ENCODE results near the gene PKNOX1.
"Not testable (repeated sequence)": the region's sequence is repeated elsewhere in the genome, so short reads cannot be mapped to it uniquely, and the experiment has no call there.

Gene PKNOX1

GRCh38 chr21:42956824-42957630 is 17.3 kb upstream of the PKNOX1 start:
- no peak for DNase-seq

DNA sequence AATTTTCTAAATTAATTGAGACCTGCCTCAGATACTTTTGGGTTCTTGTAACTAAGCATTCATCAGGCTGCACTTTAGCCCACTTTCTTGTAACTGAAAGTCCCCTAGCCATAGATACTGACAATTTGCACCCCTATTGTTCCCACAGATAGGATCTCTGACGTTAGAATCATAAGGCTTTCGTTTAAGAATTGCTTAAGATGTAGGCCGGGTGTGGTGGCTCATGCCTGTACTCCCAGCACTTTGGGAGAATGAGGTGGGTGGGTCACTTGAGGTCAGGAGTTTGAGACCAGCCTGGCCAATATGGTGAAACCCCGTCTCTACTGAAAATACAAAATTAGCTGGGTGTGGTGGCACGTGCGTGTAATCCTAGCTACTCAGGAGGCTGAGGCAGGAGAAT is 16.2 kb upstream of the PKNOX1 start:
- not testable (repeated sequence) for DNase-seq

- DNase-seq, result no peak
These were observed 14.6 kb upstream of the PKNOX1 start for GRCh38 chr21:42959728-42960127.

DNA sequence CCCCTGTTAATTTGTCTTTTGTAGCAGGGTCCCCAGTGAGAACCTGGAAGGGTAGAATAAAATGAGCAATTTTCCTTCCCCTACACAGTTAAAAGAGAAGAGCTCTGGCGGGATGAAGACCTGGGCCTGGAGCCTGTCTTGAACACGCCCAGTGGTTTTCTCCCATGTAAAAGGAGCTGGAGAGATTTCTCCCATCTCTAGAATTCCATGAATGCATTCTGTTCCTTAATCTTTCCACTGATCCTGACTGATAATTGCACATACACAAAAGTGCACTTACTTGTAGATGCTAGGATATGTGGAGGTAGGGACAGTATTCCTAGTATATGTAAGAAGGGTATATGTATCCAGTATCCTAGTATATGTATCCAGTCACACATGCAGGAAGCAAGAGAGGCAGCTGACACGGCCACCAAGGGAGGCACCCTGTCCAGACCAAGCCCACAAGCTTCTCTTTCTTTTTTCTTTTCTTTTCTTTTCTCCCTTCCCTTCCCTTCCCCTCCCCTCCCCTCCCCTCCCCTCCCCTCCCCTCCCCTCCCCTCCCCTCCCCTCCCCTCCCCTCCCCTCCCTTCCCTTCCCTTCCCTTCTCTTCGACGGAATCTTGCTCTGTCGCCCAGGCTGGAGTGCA is 11.9 kb upstream of the PKNOX1 start:
- no peak for DNase-seq

GRCh38 chr21:42964086-42964485 is 10.3 kb upstream of the PKNOX1 start:
- no peak for DNase-seq

DNA sequence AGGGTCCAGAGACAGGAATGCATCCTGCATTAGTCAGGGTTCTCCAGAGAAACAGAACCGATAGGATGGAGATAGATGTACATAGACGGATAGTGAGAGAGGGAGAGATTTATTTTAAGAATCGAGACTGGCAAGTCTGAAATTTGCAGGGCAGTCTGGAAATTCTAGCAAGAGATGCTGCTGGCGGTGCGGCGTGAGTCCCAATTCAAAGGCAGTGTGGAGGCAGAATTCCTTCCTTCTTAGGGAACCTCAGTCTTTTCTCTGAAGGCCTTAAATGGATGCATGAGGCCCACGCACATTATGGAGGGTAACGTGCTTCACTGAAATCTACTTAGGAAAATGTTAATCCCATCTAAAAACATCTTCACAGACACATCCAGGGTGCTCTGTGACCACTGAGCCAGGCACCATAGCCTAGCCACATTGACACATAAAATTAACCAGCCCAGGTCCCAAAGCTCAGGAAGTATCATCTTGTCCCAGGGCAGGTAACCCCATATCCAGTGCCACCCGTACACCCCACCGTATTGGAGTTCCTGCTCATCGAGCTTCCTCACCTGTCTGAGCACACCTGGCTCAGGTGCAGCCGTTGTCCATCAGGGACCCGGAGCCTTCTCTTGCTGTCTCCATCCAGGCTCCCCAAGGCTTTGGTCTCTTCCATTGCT is 9.7 kb upstream of the PKNOX1 start:
- DNase-seq, result no peak

DNA sequence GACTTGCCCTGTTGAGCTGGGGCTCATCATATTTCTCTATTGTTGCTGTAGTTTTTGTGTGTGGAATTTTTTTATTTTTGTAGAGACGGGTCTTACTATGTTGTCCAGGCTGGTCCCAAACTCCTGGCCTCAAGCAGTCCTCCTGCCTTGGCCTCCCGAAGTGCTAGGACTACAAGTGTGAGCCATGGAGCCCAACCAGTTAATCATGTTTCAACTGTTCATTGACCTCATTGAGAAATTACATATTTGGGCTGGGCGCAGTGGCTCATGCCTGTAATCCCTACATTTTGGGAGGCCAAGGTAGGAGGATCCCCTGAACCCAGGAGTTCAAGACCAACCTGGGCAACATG is 9.2 kb upstream of the PKNOX1 start:
- no peak for DNase-seq

GRCh38 chr21:42967616-42968015 is 6.7 kb upstream of the PKNOX1 start:
- DNase-seq, result not testable (repeated sequence)

DNA sequence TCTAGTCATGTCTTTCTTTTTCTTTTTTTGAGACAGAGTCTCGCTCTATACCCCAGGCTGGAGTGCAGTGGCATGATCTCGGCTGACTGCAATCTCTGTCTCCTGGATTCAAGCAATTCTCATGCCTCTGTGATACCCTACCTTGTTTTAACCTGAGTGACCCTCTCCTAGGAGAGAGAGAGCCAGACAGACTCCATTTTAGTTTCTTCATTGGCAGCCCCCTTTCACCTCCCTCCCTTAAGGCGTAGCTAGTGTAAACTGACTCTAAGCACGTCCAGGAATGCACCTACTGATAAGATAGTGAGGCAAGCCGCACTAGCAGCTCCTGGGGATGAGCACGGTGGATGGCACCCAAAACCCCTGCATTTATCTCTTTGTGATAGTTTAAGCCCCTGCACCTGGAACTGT is 5.2 kb upstream of the PKNOX1 start:
- no peak for DNase-seq

DNA sequence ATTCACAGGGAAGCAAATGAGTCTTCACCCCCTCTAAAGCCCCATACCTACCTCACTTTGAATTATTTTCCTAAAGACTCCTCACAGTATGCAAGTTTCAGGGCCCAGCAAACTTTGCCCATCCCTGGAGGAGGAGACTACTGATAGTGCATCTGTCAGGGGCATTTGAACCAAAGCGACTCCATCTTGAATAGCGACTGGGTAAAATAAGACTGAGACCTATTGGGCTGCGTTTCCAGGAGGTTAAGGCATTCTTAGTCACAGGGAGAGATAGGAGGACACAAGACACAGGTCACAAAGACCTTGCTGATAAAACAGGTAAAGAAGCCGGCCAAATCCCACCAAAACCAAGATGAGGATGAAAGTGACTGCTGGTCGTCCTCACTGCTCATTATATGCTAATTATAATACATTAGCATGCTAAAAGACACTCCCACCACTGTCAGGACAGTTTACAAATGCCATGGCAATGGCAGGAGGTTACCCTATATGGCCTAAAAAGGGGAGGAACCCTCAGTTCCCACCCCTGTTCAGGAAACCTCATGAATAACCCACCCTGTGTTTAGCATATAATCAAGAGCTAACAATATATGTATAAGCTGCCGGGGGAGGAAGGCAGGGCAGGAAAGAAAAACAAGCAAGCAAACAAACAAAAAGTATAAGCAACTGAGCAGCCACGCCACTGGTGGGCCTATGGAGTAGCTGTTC is 3.3 kb upstream of the PKNOX1 start:
- no peak for DNase-seq

DNA sequence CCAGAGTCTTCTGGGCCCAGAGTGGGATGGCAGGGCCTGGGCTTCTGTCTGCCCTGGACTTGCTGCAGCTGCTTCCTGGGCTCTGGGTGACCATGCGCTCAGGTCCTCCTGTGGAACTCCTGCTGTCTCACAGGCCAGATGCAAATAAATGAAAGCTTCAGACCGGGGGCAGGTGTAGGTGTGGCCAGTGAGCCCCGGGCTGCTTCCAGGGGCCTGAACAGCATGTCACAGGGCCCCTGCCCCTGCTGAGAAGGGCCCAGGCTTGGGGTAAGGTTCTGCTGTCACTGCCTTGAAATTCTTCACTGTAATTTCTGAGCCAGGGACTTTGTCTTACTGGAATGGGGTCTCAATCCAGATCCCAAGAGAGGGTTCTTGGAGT is 2.5 kb upstream of the PKNOX1 start:
- no peak for DNase-seq

- no peak for DNase-seq
These were observed 912 bp upstream of the PKNOX1 start for GRCh38 chr21:42973309-42973990.

DNA sequence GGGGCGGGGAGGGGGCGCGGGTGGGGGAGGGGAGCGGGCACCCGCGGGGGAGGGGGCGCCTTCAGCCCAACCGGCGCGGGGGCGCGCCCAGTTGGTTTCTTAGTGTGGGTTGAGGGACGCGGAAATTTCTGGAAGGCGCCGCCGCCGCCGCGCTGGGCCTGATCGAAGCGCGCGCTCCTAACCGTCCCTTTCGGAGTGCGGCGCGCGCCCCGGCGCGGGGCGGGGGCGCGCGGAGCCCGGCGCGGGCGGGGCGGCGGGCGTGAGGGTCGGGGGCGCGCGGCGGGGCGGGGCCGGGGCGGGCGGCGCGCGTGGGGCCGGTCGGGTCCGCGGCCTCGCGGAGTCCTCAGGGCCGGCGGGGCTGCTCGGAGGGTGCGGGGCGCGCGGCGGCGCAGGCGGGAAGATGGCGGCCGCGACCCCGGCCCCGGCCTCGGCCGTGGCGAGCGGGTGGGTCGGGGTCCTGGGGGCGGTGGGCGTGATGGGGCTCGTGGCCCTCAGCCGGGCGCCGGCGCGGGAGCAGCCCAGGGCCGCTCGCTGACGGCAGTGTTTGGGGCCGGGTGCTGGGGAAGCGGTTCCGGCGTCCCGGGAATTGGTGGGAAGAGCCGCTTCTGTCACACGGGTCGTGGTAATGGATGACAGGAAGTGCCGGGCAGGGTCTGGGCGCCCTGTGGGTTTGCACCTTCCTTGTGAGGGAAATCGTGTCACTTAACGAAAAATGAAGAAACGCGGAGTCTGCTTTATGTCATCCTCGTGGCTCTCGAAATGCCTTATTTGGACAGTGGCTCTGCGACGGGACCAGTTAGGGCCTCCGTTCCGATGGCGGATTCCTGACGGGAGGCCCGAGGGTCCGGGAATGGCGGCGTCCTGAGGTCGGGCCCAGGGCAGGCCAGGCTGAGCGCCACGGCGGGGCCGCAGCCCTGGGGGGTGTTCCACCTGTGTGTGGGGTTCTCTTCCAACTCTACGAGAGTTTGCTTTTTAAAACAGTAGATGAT is 764 bp downstream of the PKNOX1 start:
- peak; percentile 70 for DNase-seq

DNA sequence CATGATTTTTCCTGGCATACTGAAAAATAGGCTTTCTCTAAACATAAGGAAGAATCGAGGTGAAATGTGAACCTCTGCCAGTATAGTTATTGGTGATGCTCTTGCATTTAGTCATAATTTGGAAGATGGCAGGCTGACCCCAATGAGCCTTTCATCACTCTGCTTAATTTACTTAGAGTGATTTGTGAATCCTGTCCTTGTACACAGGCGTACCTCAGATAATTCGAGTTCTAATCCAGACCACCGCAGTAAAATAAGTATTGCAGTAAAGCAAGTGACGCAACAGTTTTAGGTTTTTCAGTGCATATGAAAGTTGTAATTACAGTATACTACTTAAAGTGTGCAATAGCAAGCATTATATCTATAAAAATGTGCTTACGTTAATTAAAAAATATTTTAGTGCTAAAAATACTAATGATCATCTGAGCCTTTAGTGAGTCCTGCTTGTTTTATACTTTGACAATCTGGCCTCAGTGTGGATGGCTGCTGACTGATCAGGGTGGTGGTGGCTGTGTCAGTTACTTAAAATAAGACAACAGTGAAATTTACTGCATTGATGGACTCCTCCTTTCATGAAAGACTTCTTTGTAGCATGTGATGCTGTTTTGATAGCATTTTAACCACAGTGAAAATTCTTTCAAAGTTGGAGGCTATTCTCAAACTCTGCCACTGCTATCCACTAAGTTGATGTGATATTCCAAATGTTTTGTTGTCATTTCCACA is 1.7 kb downstream of the PKNOX1 start:
- no peak for DNase-seq

- DNase-seq, result no peak
These were observed 6.2 kb downstream of the PKNOX1 start for GRCh38 chr21:42980312-42981213.

DNA sequence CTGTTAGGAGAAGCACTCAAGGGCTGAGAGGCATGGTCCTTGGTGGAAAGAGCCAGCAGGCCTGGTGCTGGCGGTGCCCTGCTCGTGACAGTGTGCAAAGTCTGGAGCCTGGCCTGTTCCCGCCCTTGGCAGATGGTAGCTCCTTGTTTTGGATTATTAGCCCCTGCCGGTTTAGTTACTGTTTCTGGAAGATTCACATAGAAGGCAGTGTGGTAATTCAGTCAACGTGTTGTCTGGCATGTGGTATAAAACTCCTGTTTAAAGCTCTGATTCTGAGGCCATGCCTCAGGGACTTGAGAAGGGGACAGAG is 6.8 kb downstream of the PKNOX1 start:
- no peak for DNase-seq

DNA sequence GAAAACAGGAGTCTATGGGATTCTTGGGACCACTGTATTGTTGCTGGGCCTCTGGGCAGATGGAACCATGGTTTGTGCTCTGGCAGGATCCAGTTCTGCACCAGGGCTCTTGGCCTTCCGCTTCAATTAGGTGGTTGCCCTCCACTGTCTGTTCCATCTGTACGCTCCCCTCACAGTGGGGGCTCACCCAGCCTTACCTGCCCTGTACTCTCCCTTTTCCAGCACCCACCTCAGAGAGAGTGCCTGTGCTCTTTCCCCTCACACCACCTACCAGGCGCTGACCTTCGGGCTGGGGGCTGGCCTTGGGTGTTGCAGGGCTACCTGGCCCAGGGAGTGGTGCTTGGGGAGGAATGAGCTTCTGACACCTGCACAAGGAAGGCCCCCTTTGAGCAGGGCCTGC is 7.5 kb downstream of the PKNOX1 start:
- no peak for DNase-seq

- no peak for DNase-seq
These were observed 8.7 kb downstream of the PKNOX1 start for GRCh38 chr21:42983103-42983502.

GRCh38 chr21:42983869-42984268 is 9.5 kb downstream of the PKNOX1 start:
- DNase-seq, result no peak

- DNase-seq, result no peak
These were observed 11.9 kb downstream of the PKNOX1 start for GRCh38 chr21:42986125-42986783.

Data from GDM1 (cell line).